HepG2 (cell line): ENCODE measurements around the gene NSD2. TPM values are rescaled to one million over a fixed set of nuclear protein-coding genes. Genes with fewer than 3 reads are reported as not detected.

Experiments used
- ARID5B ChIP-seq: IDR thresholded peaks from 2 replicates; pipeline ENCODE4 v1.4.0; 2020; ENCODE audit warnings: mild to moderate bottlenecking, missing genetic modification reagents
- NCOR1 ChIP-seq: fragments of 200-600 bp; sonication (generic); IDR thresholded peaks from 2 replicates; pipeline ENCODE4 v1.7.0; 2017; ENCODE audit warnings: antibody characterized with exemption, low read length, borderline replicate concordance
- NKX3-1 ChIP-seq: sonication (generic); formaldehyde crosslinking; IDR thresholded peaks from 2 replicates; pipeline ENCODE4 v1.5.0; 2020; ENCODE audit warnings: missing genetic modification reagents
- PCBP1 ChIP-seq: fragments of 200-400 bp; formaldehyde crosslinking; IDR thresholded peaks from 2 replicates; pipeline ENCODE4 v1.6.1; 2017; ENCODE audit warnings: mild to moderate bottlenecking, low read depth, low read length, borderline replicate concordance
- PHB2 ChIP-seq: fragments of 450-650 bp; IDR thresholded peaks from 2 replicates; pipeline ENCODE4 v1.6.1; 2018; ENCODE audit not compliant: partially characterized antibody
- PPARG ChIP-seq: conservative IDR thresholded peaks from 2 replicates; pipeline ENCODE4 v1.6.1; 2016; ENCODE audit warnings: missing biosample characterization, missing genetic modification reagents
- REPIN1 ChIP-seq: sonication (generic); formaldehyde crosslinking; IDR thresholded peaks from 2 replicates; pipeline ENCODE4 v1.8.0; 2022; ENCODE audit warnings: missing genetic modification reagents, low read depth, mild to moderate bottlenecking, borderline replicate concordance
- ZNF354B ChIP-seq: sonication (generic); formaldehyde crosslinking; IDR thresholded peaks from 2 replicates; pipeline ENCODE4 v1.8.0; 2022; ENCODE audit warnings: mild to moderate bottlenecking, missing genetic modification reagents
- ZNF446 ChIP-seq: sonication (generic); formaldehyde crosslinking; IDR thresholded peaks from 2 replicates; pipeline ENCODE4 v1.5.0; 2020; ENCODE audit warnings: mild to moderate bottlenecking, missing genetic modification reagents
- polyA plus RNA-seq, 8 experiments: library from polyadenylated mRNA; depleted of rRNA in 3 of 8; stranded (reverse) in 7 of 8; unstranded in 1 of 8; fragments of >200 nt; fragmentation: Illumina TruSeq in 4 of 8; extraction: Trizol in 4 of 8; gene quantifications; 2 replicates each; pipeline versions ENCODE4 v1.2.1 to v1.2.3, GENCODE V29; 2011 to 2016; ENCODE audit warnings: low read depth in 4 of 8, missing spikeins in 1 of 8, mixed read lengths in 1 of 8; ENCODE audit not compliant: insufficient read depth in 1 of 8
- total RNA-seq, 5 experiments: library from RNA; depleted of rRNA; stranded (reverse); fragments of >200 nt; fragmentation: Illumina TruSeq; extraction: Trizol; gene quantifications; 2 replicates each; pipeline ENCODE4 v1.2.3, GENCODE V29; 2016; ENCODE audit warnings: low read depth in 1 of 5
- TF ChIP-seq, protein P1 (sequence below): sonication (generic); formaldehyde crosslinking; IDR thresholded peaks from 2 replicates; pipeline ENCODE4 v1.8.0; 2023; ENCODE audit warnings: mild to moderate bottlenecking, missing genetic modification reagents

Gene NSD2
- total and polyA plus RNA-seq, 2 of the 13 experiments (the other 11 are each of a cell fraction or from before 2014, with no cell fraction given), result 22.0 to 65.9 TPM

- TF ChIP-seq NCOR1 (no peak), NKX3-1 (no peak), PHB2 (no peak), ZNF354B (no peak), PCBP1 (no peak; the same call in 1 of the 2 replicates), ZNF446 (CRISPR knock-in tag) (no peak), ARID5B (no peak), REPIN1 (CRISPR knock-in tag) (no peak), PPARG (CRISPR knock-in tag) (no peak)
- TF ChIP-seq, protein P1, sequence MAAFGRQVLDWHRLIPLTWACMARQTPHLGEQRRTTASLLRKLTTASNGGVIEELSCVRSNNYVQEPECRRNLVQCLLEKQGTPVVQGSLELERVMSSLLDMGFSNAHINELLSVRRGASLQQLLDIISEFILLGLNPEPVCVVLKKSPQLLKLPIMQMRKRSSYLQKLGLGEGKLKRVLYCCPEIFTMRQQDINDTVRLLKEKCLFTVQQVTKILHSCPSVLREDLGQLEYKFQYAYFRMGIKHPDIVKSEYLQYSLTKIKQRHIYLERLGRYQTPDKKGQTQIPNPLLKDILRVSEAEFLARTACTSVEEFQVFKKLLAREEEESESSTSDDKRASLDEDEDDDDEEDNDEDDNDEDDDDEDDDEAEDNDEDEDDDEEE (CRISPR knock-in tag), result 0 out of 2 replicates have a peak, but pooled peaks have one; percentile 64
Measured at GRCh38 chr4:1864076-1865008, 6.9 kb upstream of the NSD2 start (continued).
